Left ventricle myocardium inferior (tissue), 1 donor: Measurements from ENCODE around the gene DENND4A. TPM values are rescaled to one million over a fixed set of nuclear protein-coding genes. Genes with fewer than 3 reads are reported as not detected.

Experiments
- DNase-seq: peaks from one replicate; pipeline ENCODE4 v3.0.0-alpha.2; 2020
- H3K27ac ChIP-seq: fragments of 200-600 bp; replicated peaks from 2 replicates; pipeline ENCODE4 v1.8.0; 2021
- H3K27me3 ChIP-seq: fragments of 200-600 bp; 2 replicates; pipeline ENCODE4 v1.8.0; 2021; ENCODE audit warnings: low read depth
- H3K36me3 ChIP-seq: fragments of 200-600 bp; 2 replicates; pipeline ENCODE4 v1.8.0; 2021
- H3K4me1 ChIP-seq: fragments of 200-600 bp; 2 replicates; pipeline ENCODE4 v1.8.0; 2021
- H3K4me3 ChIP-seq: fragments of 200-600 bp; 2 replicates; pipeline ENCODE4 v1.8.0; 2021; ENCODE audit warnings: mild to moderate bottlenecking, moderate library complexity
- H3K9me3 ChIP-seq: fragments of 200-600 bp; replicated peaks from 2 replicates; pipeline ENCODE4 v1.8.0; 2021
- intact Hi-C: fragments of 100-400 bp; cut with micrococcal nuclease; formaldehyde crosslinking; loops from one replicate; pipeline ENCODE4 v1.11.0; 2022
- long read RNA-seq: library from polyadenylated mRNA; unstranded; transcript quantifications from one replicate; pipeline ENCODE4 v2.0.0, GENCODE V29; 2021
- total RNA-seq: library from RNA; stranded (reverse); fragmentation: NEBNext Ultra II Directional; extraction: Animal tissue kit (Norgen Biotek cat#: 25700); gene quantifications from one replicate; pipeline ENCODE4 v1.2.1, GENCODE V29; 2021
- TF ChIP-seq, protein P1 (sequence below): fragments of 200-600 bp; IDR thresholded peaks from 2 replicates; pipeline ENCODE4 v1.8.0; 2021; ENCODE audit warnings: antibody characterized with exemption, mild to moderate bottlenecking, borderline replicate concordance
- donor health status: DM: no; HTN: yes; CAD: no; lungs with severe emphysema.

Gene DENND4A
- total RNA-seq: 13.5 TPM
- long read RNA-seq, partial matches to known transcripts: 3 of 4 reads
- long read RNA-seq, other reads (novel, unspliced or antisense): 1 of 4 reads

- DNase-seq: peak; percentile 99
- Histone ChIP-seq H3K27me3 (no peaks in the 10 kb centered on the region), H3K27ac (peak within 1 kb of the TSS; percentile 93), H3K4me1 (peaks cover 38% of the 10 kb centered on the region), H3K36me3 (no peaks in the 10 kb centered on the region), H3K4me3 (peak within 1 kb of the TSS; percentile 95), H3K9me3 (no peaks in the 10 kb centered on the region)
- TF ChIP-seq, protein P1, sequence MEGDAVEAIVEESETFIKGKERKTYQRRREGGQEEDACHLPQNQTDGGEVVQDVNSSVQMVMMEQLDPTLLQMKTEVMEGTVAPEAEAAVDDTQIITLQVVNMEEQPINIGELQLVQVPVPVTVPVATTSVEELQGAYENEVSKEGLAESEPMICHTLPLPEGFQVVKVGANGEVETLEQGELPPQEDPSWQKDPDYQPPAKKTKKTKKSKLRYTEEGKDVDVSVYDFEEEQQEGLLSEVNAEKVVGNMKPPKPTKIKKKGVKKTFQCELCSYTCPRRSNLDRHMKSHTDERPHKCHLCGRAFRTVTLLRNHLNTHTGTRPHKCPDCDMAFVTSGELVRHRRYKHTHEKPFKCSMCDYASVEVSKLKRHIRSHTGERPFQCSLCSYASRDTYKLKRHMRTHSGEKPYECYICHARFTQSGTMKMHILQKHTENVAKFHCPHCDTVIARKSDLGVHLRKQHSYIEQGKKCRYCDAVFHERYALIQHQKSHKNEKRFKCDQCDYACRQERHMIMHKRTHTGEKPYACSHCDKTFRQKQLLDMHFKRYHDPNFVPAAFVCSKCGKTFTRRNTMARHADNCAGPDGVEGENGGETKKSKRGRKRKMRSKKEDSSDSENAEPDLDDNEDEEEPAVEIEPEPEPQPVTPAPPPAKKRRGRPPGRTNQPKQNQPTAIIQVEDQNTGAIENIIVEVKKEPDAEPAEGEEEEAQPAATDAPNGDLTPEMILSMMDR: no peak
- intact Hi-C loops: no loop called here
Measured at GRCh38 chr15:65792138-65792987, at the start of gene DENND4A. Gene DENND4A (minus strand): TSS chr15:65792293. CDS start chr15:65756450, 35,843 bp downstream.

- H3K4me1 ChIP-seq: peaks cover 8% of the 10 kb centered on the region
- DNase-seq: no peak
- no peaks in the 10 kb centered on the region for H3K9me3 ChIP-seq
- TF ChIP-seq, protein P1: no peak
- H3K4me3 ChIP-seq: peak overlapping the region; percentile 19
- H3K27ac ChIP-seq: peak overlapping the region; percentile 14
- no peaks in the 10 kb centered on the region for H3K36me3 ChIP-seq
- H3K27me3 ChIP-seq: no peaks in the 10 kb centered on the region
- intact Hi-C loops: no loop called here
Measured at GRCh38 chr15:65841121-65841930, 49.2 kb upstream of the DENND4A start.

DNA sequence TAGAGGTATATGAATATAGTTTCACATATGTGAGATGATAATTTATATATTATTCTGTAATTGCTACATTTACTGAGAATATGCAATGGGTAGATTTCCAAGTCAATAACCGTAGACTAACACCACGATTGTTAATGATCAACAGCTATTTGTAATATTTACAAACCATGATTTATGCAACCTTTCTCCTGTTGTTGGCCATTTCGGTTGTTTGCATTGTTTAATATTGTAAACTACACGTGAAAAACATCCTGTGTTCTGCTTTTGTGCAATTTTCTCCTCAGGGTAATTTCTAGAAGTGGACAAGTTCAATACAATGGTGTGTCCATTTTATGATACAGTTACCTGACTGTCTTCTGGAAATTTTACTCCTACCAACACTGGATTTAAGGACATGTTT is 47.9 kb upstream of the DENND4A start:
- peaks cover 12% of the 10 kb centered on the region for H3K4me1 ChIP-seq
- H3K27me3 ChIP-seq: no peaks in the 10 kb centered on the region
- intact Hi-C loops: no loop called here

DNA sequence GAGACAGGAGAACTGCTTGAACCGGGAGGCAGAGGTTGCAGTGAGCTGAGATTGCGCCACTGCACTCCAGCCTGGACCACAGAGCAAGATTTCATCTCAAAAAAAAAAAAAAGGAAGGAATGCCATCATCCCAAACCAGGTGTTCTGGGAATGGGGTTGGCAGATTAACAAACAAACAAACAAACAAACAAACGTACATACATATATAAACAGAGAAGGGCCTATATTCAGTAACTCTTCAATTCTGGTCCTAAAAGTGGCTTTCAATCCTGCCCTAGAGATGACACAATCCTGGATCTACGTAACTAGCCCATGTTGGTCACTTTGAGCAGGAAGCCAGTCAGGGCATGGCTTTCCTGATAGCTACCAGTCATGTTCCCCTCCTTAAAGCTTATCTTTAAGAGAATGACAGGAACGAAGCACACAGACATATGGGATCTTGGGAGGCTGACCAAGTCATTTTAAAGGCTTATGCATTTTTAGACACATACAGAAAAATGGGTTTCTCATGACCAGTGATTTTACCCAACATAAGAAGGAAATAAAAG is 47.3 kb upstream of the DENND4A start:
- intact Hi-C loops: no loop called here
- TF ChIP-seq, protein P1: no peak
- Histone ChIP-seq H3K36me3 (no peaks in the 10 kb centered on the region), H3K4me3 (no peak overlapping the region), H3K27ac (no peak overlapping the region), H3K27me3 (no peaks in the 10 kb centered on the region), H3K4me1 (peaks cover 14% of the 10 kb centered on the region), H3K9me3 (no peaks in the 10 kb centered on the region)
- DNase-seq: no peak

More for the DNA sequence above, 47.9 kb upstream of the DENND4A start:
- TF ChIP-seq, protein P1: no peak
- no peak for DNase-seq
- Histone ChIP-seq H3K36me3 (no peaks in the 10 kb centered on the region), H3K9me3 (no peaks in the 10 kb centered on the region), H3K4me3 (no peak overlapping the region), H3K27ac (no peak overlapping the region)
